Mucosa of rectum (tissue), 2 donors: Measurements from ENCODE around the gene DIRAS1.
A peak's percentile ranks its signal among the peaks of the same experiment; 100 is the strongest.
"Not testable (repeated sequence)": the region's sequence is repeated elsewhere in the genome, so short reads cannot be mapped to it uniquely, and the experiment has no call there.

ENCODE experiments used
- H3K27ac ChIP-seq, 2 donors: one replicate each; pipeline ENCODE4 v1.7.0; 2013; ENCODE audit warnings: inconsistent platforms in 2 of 2, low read depth in 2 of 2, low read length in 2 of 2
- H3K27me3 ChIP-seq, 2 donors: one replicate each; pipeline ENCODE4 v1.7.0; 2013; ENCODE audit warnings: low read length in 2 of 2; ENCODE audit not compliant: control insufficient read depth in 2 of 2, insufficient read depth in 2 of 2
- H3K36me3 ChIP-seq, 2 donors: one replicate each; pipeline ENCODE4 v1.7.0; 2013; ENCODE audit warnings: low read length in 2 of 2; ENCODE audit not compliant: control insufficient read depth in 2 of 2, insufficient read depth in 2 of 2
- H3K4me1 ChIP-seq, 2 donors: one replicate each; pipeline ENCODE4 v1.7.0; 2013; ENCODE audit warnings: low read length in 2 of 2, mild to moderate bottlenecking in 1 of 2; ENCODE audit not compliant: control insufficient read depth in 2 of 2, insufficient read depth in 2 of 2
- H3K4me3 ChIP-seq, 2 donors: one replicate each; pipeline ENCODE4 v1.7.0; 2013; ENCODE audit warnings: low read length in 2 of 2
- H3K9ac ChIP-seq, 2 donors: one replicate each; pipeline ENCODE4 v1.7.0; 2013; ENCODE audit warnings: low read length in 2 of 2, low read depth in 1 of 2, mild to moderate bottlenecking in 1 of 2
- H3K9me3 ChIP-seq, 2 donors: one replicate each; pipeline ENCODE4 v1.7.0; 2013; ENCODE audit warnings: low read length in 2 of 2; ENCODE audit not compliant: control insufficient read depth in 2 of 2
- donor health status: healthy.
- donor health status: Normal muscosa, but diverticular disease.

DIRAS1 gene

GRCh38 chr19:2676823-2677222, 44.3 kb downstream of the DIRAS1 start:
- Histone ChIP-seq H3K9ac (no peak overlapping the region), H3K4me1 (peaks cover 0 to 4% of the 10 kb centered on the region in 2 donors), H3K27me3 (no peaks in the 10 kb centered on the region), H3K9me3 (no peaks in the 10 kb centered on the region), H3K36me3 (no peaks in the 10 kb centered on the region), H3K4me3 (no peak overlapping the region), H3K27ac (peak overlapping the region in 1 of 2 donors; percentile 11)

- peaks cover 0 to 4% of the 10 kb centered on the region in 2 donors for H3K4me1 ChIP-seq
- no peaks in the 10 kb centered on the region for H3K9me3 ChIP-seq
- H3K27me3 ChIP-seq, result no peaks in the 10 kb centered on the region
- no peak overlapping the region for H3K27ac ChIP-seq
- H3K36me3 ChIP-seq, result no peaks in the 10 kb centered on the region
- H3K9ac ChIP-seq, result no peak overlapping the region
- no peak overlapping the region for H3K4me3 ChIP-seq
These were observed 45.3 kb downstream of the DIRAS1 start for GRCh38 chr19:2675892-2676291.

GRCh38 chr19:2670217-2670616, 51.0 kb downstream of the DIRAS1 start:
- no peak overlapping the region for H3K4me3 ChIP-seq
- no peaks in the 10 kb centered on the region for H3K9me3 ChIP-seq
- H3K27me3 ChIP-seq, result no peaks in the 10 kb centered on the region
- H3K9ac ChIP-seq, result no peak overlapping the region
- no peak overlapping the region for H3K27ac ChIP-seq
- H3K4me1 ChIP-seq, result no peaks in the 10 kb centered on the region
- H3K36me3 ChIP-seq, result no peaks in the 10 kb centered on the region

GRCh38 chr19:2668175-2668763, 52.9 kb downstream of the DIRAS1 start:
- no peaks in the 10 kb centered on the region for H3K9me3 ChIP-seq
- H3K9ac ChIP-seq, result no peak overlapping the region
- H3K36me3 ChIP-seq, result no peaks in the 10 kb centered on the region
- H3K27ac ChIP-seq, result peak overlapping the region in 1 of 2 donors; percentile 28
- H3K4me3 ChIP-seq, result no peak overlapping the region
- no peaks in the 10 kb centered on the region for H3K27me3 ChIP-seq
- H3K4me1 ChIP-seq, result no peaks in the 10 kb centered on the region

- not testable (repeated sequence) for H3K27me3 ChIP-seq
These were observed 53.8 kb downstream of the DIRAS1 start for GRCh38 chr19:2667349-2667748.

GRCh38 chr19:2666344-2666994, 54.7 kb downstream of the DIRAS1 start:
- no peaks in the 10 kb centered on the region for H3K27me3 ChIP-seq
- no peaks in the 10 kb centered on the region for H3K9me3 ChIP-seq
- no peak overlapping the region for H3K9ac ChIP-seq
- no peak overlapping the region for H3K4me3 ChIP-seq
- H3K4me1 ChIP-seq, result no peaks in the 10 kb centered on the region
- no peak overlapping the region for H3K27ac ChIP-seq
- no peaks in the 10 kb centered on the region for H3K36me3 ChIP-seq

More at GRCh38 chr19:2667349-2667748, 53.8 kb downstream of the DIRAS1 start:
- not testable (repeated sequence) for H3K27ac ChIP-seq, H3K4me1 ChIP-seq, H3K9ac ChIP-seq, H3K36me3 ChIP-seq, H3K9me3 ChIP-seq, H3K4me3 ChIP-seq

- H3K4me1 ChIP-seq, result no peaks in the 10 kb centered on the region
- no peak overlapping the region for H3K4me3 ChIP-seq
These were observed 56.1 kb downstream of the DIRAS1 start for GRCh38 chr19:2665103-2665502.

More at GRCh38 chr19:2665103-2665502, 56.1 kb downstream of the DIRAS1 start:
- H3K9ac ChIP-seq, result no peak overlapping the region
- no peaks in the 10 kb centered on the region for H3K9me3 ChIP-seq
- peak overlapping the region in 1 of 2 donors; percentile 48 for H3K27ac ChIP-seq
- H3K27me3 ChIP-seq, result no peaks in the 10 kb centered on the region
- no peaks in the 10 kb centered on the region for H3K36me3 ChIP-seq
